ENCODE data around the gene DLG2.

DLG2 gene

DNA sequence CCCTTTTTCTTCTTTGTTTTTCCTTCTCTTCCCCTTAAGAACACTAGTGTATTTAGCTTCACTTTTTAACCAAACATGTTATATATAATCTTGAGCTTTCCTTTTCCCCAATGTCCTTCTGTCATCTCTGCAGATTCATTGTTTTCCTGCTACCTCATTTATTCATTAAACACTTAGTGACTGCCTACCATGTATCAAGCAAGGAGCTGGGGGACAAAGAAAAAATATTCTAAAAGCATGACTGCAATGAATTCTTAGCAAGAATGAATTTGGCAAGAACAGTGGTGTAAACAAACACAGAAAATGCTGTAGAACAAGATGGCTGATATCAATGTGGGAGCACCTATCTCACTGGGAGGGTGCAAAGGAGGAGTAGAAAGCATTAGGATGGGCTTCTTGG lies 2094.0 kb downstream of the DLG2 start:
- Histone ChIP-seq H3K9ac (ENCODE audit: low read length) (no peak overlapping the region), H3K4me3 (ENCODE audit: low read depth, low read length) (no peak overlapping the region), H3K4me1 (ENCODE audit: control insufficient read depth, insufficient read depth, low read length) (no peaks in the 10 kb centered on the region), H3K9me3 (ENCODE audit: control insufficient read depth, insufficient read depth, low read depth, low read length) (no peaks in the 10 kb centered on the region), H3K27ac (ENCODE audit: low read depth, low read length) (no peak overlapping the region), H3K36me3 (ENCODE audit: control insufficient read depth, insufficient read depth, low read length) (no peaks in the 10 kb centered on the region), H3K27me3 (ENCODE audit: control insufficient read depth, insufficient read depth, low read length) (no peaks in the 10 kb centered on the region)

GRCh38 chr11:83528877-83529276 lies 2098.3 kb downstream of the DLG2 start:
- Histone ChIP-seq H3K9ac (ENCODE audit: low read length) (no peak overlapping the region), H3K36me3 (ENCODE audit: control insufficient read depth, insufficient read depth, low read length) (no peaks in the 10 kb centered on the region), H3K27me3 (ENCODE audit: control insufficient read depth, insufficient read depth, low read length) (no peaks in the 10 kb centered on the region)

DNA sequence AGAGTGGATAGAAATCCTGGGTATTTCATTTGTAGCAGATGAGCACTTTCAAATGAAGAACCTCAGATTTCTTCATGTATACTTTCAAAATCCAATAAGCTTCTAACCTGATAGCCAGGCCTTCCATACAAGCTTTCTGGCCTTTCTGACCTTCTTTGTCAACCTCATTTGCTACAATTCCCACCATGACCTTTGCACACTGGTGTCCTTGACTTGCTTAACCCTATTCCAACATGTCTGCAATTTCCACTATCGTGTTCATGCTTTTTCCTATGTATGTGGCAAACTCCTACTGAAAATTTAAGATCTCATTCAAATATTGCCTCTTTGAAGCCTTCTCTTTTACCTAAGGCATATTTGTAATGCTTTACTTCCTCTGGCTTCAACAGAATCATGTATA lies 2098.9 kb downstream of the DLG2 start:
- Histone ChIP-seq H3K4me3 (ENCODE audit: low read depth, low read length) (no peak overlapping the region), H3K4me1 (ENCODE audit: control insufficient read depth, insufficient read depth, low read length) (peaks cover 8% of the 10 kb centered on the region; the same call in 1 of the 2 replicates), H3K9ac (ENCODE audit: low read length) (no peak overlapping the region), H3K27me3 (ENCODE audit: control insufficient read depth, insufficient read depth, low read length) (no peaks in the 10 kb centered on the region), H3K9me3 (ENCODE audit: control insufficient read depth, insufficient read depth, low read depth, low read length) (no peaks in the 10 kb centered on the region), H3K27ac (ENCODE audit: low read depth, low read length) (no peak overlapping the region), H3K36me3 (ENCODE audit: control insufficient read depth, insufficient read depth, low read length) (no peaks in the 10 kb centered on the region)

More at GRCh38 chr11:83528877-83529276, 2098.3 kb downstream of the DLG2 start:
- H3K4me3 ChIP-seq (ENCODE audit: low read depth, low read length), result no peak overlapping the region
- peaks cover 8% of the 10 kb centered on the region; the same call in 1 of the 2 replicates for H3K4me1 ChIP-seq (ENCODE audit: control insufficient read depth, insufficient read depth, low read length)
- no peak overlapping the region for H3K27ac ChIP-seq (ENCODE audit: low read depth, low read length)
- no peaks in the 10 kb centered on the region for H3K9me3 ChIP-seq (ENCODE audit: control insufficient read depth, insufficient read depth, low read depth, low read length)

- Histone ChIP-seq H3K36me3 (ENCODE audit: control insufficient read depth, insufficient read depth, low read length) (no peaks in the 10 kb centered on the region), H3K27ac (ENCODE audit: low read depth, low read length) (no peak overlapping the region), H3K9me3 (ENCODE audit: control insufficient read depth, insufficient read depth, low read depth, low read length) (peaks cover 7% of the 10 kb centered on the region; the same call in 1 of the 2 replicates), H3K4me3 (ENCODE audit: low read depth, low read length) (no peak overlapping the region), H3K27me3 (ENCODE audit: control insufficient read depth, insufficient read depth, low read length) (no peaks in the 10 kb centered on the region), H3K9ac (ENCODE audit: low read length) (no peak overlapping the region), H3K4me1 (ENCODE audit: control insufficient read depth, insufficient read depth, low read length) (peaks cover 12% of the 10 kb centered on the region)
These were observed 2103.5 kb downstream of the DLG2 start for GRCh38 chr11:83523676-83524075.

- H3K27ac ChIP-seq (ENCODE audit: low read depth, low read length), result no peak overlapping the region
- peaks cover 12% of the 10 kb centered on the region for H3K4me1 ChIP-seq (ENCODE audit: control insufficient read depth, insufficient read depth, low read length)
- no peak overlapping the region for H3K4me3 ChIP-seq (ENCODE audit: low read depth, low read length)
- H3K9me3 ChIP-seq (ENCODE audit: control insufficient read depth, insufficient read depth, low read depth, low read length), result peaks cover 12% of the 10 kb centered on the region
- no peaks in the 10 kb centered on the region for H3K36me3 ChIP-seq (ENCODE audit: control insufficient read depth, insufficient read depth, low read length)
- H3K9ac ChIP-seq (ENCODE audit: low read length), result no peak overlapping the region
- no peaks in the 10 kb centered on the region for H3K27me3 ChIP-seq (ENCODE audit: control insufficient read depth, insufficient read depth, low read length)
These were observed 2104.2 kb downstream of the DLG2 start for GRCh38 chr11:83522911-83523310.

DNA sequence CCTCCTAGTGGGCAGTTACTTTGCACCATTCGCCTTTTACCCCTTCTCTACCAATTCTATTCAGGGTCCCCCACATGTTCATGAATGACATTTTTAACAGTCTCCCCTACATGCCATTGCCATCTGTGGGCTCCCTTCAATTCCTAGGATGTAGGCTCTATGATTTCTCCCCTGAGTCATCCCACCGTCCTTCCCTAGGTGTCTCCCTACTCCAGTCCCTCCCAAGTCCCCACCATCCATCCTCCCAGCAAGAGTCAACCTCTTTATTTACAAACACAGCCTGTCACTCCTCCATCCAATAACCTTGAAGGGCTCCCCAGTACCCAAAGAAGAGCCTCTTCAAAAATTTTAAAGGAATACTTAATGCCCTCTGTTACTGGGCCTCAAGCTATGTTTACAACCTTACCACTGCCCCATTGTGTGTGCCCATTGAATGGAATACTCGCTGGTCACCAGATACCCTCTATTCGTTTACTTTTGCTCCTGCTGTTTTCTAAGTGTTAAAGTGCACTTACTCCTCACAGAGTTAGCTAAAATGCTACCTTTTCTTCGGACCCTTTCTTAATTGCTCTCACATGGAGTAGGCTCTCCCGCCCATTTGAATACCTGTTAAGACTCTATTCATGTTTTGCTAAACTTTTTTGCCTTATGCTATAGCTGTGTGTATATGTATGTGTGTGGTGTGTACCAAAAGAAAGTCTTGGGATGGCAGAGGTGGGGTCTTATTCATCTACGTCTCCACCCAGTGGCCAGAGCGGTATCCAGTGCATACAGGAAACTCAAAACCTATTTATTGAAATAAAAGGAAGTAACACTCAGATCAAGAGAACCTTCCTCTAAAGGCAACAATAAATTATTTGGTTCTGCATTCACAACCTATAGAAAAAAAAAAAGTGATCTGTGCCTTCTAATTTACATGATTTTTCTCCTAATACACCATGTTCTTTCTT lies 2105.2 kb downstream of the DLG2 start:
- Histone ChIP-seq H3K4me3 (ENCODE audit: low read depth, low read length) (no peak overlapping the region), H3K27ac (ENCODE audit: low read depth, low read length) (no peak overlapping the region), H3K9ac (ENCODE audit: low read length) (no peak overlapping the region), H3K27me3 (ENCODE audit: control insufficient read depth, insufficient read depth, low read length) (no peaks in the 10 kb centered on the region), H3K36me3 (ENCODE audit: control insufficient read depth, insufficient read depth, low read length) (no peaks in the 10 kb centered on the region), H3K9me3 (ENCODE audit: control insufficient read depth, insufficient read depth, low read depth, low read length) (peaks cover 17% of the 10 kb centered on the region), H3K4me1 (ENCODE audit: control insufficient read depth, insufficient read depth, low read length) (peaks cover 12% of the 10 kb centered on the region)

DNA sequence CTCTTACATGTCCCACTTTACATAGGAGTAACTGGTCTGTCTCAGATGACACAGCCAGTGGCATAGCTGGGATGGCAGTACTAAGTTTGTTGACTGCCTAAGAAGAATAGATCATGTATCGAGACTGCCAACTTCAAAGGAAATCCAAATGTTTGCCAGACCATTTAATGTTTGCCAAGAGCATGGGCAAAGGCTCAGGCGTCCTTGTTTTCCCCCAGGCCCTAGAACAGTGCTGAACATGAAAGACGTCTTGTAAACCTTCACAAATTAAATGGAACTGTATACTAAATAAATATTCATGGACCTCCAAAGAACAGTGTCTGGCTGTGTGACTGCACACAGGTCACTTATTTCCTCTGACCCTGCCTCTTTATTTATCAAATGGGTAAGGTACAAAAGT lies 2106.3 kb downstream of the DLG2 start:
- H3K27me3 ChIP-seq (ENCODE audit: control insufficient read depth, insufficient read depth, low read length), result no peaks in the 10 kb centered on the region
- H3K4me3 ChIP-seq (ENCODE audit: low read depth, low read length), result no peak overlapping the region
- H3K36me3 ChIP-seq (ENCODE audit: control insufficient read depth, insufficient read depth, low read length), result no peaks in the 10 kb centered on the region
- peaks cover 17% of the 10 kb centered on the region for H3K9me3 ChIP-seq (ENCODE audit: control insufficient read depth, insufficient read depth, low read depth, low read length)
- H3K9ac ChIP-seq (ENCODE audit: low read length), result no peak overlapping the region
- peaks cover 12% of the 10 kb centered on the region for H3K4me1 ChIP-seq (ENCODE audit: control insufficient read depth, insufficient read depth, low read length)
- H3K27ac ChIP-seq (ENCODE audit: low read depth, low read length), result no peak overlapping the region

GRCh38 chr11:83511646-83512045 lies 2115.5 kb downstream of the DLG2 start:
- no peaks in the 10 kb centered on the region for H3K27me3 ChIP-seq (ENCODE audit: control insufficient read depth, insufficient read depth, low read length)
- H3K4me3 ChIP-seq (ENCODE audit: low read depth, low read length), result no peak overlapping the region
- H3K36me3 ChIP-seq (ENCODE audit: control insufficient read depth, insufficient read depth, low read length), result no peaks in the 10 kb centered on the region
- H3K4me1 ChIP-seq (ENCODE audit: control insufficient read depth, insufficient read depth, low read length), result peaks cover 15% of the 10 kb centered on the region; the same call in 1 of the 2 replicates
- H3K27ac ChIP-seq (ENCODE audit: low read depth, low read length), result no peak overlapping the region
- H3K9ac ChIP-seq (ENCODE audit: low read length), result no peak overlapping the region
- no peaks in the 10 kb centered on the region for H3K9me3 ChIP-seq (ENCODE audit: control insufficient read depth, insufficient read depth, low read depth, low read length)

GRCh38 chr11:83510530-83511460 lies 2116.3 kb downstream of the DLG2 start:
- H3K27me3 ChIP-seq (ENCODE audit: control insufficient read depth, insufficient read depth, low read length), result no peaks in the 10 kb centered on the region
- peaks cover 15% of the 10 kb centered on the region; the same call in 1 of the 2 replicates for H3K4me1 ChIP-seq (ENCODE audit: control insufficient read depth, insufficient read depth, low read length)
- no peak overlapping the region for H3K27ac ChIP-seq (ENCODE audit: low read depth, low read length)
- H3K36me3 ChIP-seq (ENCODE audit: control insufficient read depth, insufficient read depth, low read length), result no peaks in the 10 kb centered on the region
- no peak overlapping the region for H3K4me3 ChIP-seq (ENCODE audit: low read depth, low read length)
- no peaks in the 10 kb centered on the region for H3K9me3 ChIP-seq (ENCODE audit: control insufficient read depth, insufficient read depth, low read depth, low read length)
- H3K9ac ChIP-seq (ENCODE audit: low read length), result no peak overlapping the region

- no peaks in the 10 kb centered on the region for H3K9me3 ChIP-seq (ENCODE audit: control insufficient read depth, insufficient read depth, low read depth, low read length)
- no peaks in the 10 kb centered on the region for H3K27me3 ChIP-seq (ENCODE audit: control insufficient read depth, insufficient read depth, low read length)
- H3K36me3 ChIP-seq (ENCODE audit: control insufficient read depth, insufficient read depth, low read length), result no peaks in the 10 kb centered on the region
- H3K9ac ChIP-seq (ENCODE audit: low read length), result no peak overlapping the region
- no peak overlapping the region for H3K4me3 ChIP-seq (ENCODE audit: low read depth, low read length)
- H3K4me1 ChIP-seq (ENCODE audit: control insufficient read depth, insufficient read depth, low read length), result peaks cover 15% of the 10 kb centered on the region; the same call in 1 of the 2 replicates
- no peak overlapping the region for H3K27ac ChIP-seq (ENCODE audit: low read depth, low read length)
These were observed 2118.3 kb downstream of the DLG2 start for GRCh38 chr11:83508804-83509203.

Measured in HUES6 (cell line).